NOMO-1 treated with DMSO at 0.1 percent for 48 hours (cell line): ENCODE measurements around the gene THSD4.
"Not testable (repeated sequence)": the region's sequence is repeated elsewhere in the genome, so short reads cannot be mapped to it uniquely, and the experiment has no call there.

Experiments used
- DNase-seq: peaks from one replicate; lab custom pipeline; 2025; ENCODE audit not compliant: unreplicated experiment; lab: John Stamatoyannopoulos, UW

THSD4 gene

DNA sequence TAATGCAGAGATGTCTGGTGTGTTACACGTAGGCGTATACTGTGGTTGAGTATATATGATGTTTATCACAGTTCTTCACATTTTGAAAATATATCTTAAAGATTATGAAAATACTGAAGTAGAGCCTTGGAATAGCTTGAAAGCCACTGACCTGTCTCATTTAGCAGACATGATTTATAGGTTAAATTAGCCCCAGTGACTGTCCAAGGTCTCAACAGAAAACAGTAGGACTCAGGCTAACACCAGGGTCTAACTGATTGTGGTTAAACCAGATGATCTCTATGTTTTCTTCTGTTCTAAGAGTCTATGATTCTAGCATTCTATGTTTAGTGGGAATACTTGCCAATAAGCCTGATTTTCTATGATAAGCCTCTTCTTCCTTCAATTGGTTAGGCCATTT is 528.6 kb downstream of the THSD4 start:
- no peak for DNase-seq

DNA sequence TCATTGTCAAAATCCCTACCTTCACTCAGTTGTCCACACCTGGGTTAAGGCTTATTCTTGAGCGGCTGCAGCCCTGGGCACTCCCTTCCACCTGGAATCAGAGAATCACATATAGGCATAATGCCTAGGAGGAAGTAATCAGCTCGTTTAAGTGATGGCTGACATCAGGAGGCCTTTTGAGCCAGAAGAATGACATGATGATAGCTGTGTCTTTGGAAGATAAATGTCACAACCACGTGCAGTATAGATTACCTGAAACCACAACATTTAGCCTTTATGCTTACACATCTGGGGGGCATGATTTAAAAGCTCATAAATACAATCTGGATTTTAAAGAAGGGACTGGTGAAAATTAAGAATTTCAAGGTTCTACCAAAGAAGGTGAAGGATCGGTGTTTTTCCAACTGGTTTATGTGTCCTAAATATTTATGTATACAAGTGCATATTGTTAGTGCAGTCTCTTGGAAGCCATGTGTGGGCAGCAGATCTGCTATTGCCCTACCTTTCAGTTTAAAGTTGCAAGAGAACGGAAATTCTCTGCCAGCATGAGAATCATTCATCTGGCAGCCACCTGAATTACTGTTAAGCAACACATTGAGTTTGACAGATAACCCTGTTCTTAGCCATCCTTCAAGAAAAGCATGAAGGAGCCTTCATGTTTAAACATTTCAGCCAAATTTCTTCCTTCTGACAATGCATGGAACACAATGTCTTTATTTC is 531.7 kb downstream of the THSD4 start:
- DNase-seq = no peak

DNA sequence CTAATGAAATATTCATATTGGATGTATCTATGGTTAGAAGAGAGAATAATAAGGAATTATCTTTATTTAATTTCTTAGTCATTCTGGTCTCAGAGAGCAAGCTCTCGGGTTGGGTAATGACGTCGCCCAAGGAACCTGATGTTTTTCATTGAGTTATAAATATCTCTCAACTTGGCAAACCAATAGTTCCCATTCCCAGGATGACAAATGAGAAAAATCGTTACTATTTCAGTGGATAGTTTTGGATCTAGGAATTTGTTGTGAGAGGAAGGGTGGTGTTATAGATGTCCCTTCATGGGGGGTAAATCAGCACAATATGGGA is 532.2 kb downstream of the THSD4 start:
- no peak for DNase-seq

DNA sequence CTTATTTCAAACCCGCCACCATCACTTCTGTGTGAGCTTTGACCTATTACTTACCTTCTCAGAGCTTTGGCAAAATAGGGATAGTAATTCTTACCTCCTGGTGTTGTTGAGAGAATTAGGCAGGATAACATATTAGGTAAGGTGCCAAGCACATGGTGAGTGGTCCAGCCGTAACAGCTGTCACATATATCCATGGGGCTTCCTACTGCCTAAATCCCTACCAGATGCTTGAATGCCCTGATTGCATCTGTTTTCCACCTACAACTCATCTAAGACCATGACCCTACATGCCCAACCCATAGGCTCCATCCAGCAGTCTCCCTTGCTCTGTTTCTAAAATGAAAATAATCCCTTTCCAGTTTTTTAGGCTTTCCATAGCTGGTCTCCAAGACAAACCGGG is 532.8 kb downstream of the THSD4 start:
- no peak for DNase-seq

DNA sequence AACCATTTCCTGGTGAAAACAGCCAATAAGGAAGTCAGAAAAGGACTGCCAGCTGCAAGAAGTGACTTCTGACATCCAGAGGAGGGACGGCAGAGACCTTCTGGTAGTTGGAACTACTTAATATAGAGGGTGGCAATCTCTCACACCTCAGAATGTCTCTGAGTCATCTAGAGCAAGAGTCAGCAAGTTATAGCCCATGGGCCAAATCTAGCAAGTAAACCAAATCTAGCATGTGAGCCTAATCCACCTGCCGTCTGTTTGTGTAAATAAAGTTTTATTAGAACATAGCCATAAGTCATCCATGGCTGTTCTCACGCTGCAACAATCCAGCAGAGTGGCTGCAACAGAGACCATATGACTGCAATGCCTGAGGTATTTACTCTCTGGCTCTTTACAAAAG is 534.6 kb downstream of the THSD4 start:
- no peak for DNase-seq

DNA sequence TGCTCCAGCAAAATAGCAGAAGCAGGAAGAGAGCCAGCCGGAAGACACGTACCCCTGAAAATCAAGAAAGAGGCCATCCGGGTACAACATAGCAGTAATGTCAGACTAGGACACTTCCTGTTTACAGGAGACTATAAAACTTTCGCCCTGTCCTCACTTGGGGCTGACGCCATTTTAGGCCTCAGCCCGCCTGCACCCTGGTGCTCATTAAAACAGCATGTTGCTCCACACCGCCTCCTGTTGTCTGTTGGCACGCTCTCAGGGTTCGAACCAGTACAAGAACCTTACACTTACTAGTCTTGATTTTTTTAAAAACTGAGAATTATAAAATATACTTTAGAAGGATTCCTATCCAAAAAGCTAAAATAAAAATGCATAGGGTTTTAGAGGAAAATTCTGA is 535.3 kb downstream of the THSD4 start:
- no peak for DNase-seq

DNA sequence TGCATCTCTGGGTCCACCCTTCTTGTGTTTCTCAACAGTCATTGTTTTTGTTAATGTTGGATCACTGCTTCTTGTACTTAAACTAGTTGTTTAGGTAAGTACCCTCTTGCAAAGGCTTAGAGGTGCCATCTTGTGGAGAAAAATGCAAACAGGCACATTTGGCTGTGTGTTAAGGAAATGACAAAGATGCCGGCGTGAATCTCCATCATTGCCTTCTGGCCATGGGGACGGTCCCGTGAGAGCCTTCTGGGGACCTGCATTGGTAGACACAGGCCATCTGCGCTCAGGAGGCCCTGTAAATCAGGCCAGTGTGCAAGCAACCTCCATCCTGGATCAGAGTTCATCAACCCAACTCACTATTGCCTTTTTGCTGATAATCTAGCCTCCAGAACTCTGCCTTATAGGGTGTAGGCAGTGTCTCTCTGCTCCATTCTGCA is 536.5 kb downstream of the THSD4 start:
- DNase-seq = no peak

DNA sequence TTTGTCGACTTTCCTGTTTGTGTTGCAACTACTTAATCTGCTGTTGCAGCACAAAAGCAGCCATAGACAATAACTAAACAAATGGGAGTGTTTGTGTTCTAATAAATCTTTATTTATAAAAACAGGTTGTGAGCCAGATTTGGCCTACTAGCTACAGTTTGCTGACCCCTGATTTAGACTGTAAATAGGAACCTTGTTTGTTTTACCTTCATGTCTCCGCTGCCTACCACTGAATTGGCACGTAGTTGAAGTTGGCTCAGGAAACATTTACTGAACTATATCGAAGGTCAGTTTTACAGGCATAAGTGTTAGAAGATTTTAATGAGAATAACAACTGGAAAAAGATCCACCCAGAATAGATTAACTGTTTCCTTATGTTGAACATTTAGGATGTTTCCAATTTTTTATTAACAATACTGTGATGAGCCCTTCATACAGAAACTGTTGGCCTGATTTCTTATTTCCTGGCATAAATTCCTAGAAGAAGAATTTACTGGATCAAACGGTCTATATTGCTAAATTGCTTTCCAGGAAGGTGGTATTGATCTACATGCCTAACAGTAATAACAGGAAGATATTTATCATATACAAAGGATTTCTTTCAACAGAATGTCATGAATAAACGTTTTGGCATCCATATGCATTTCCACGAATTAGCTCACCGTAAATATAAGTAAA is 538.9 kb downstream of the THSD4 start:
- no peak for DNase-seq

DNA sequence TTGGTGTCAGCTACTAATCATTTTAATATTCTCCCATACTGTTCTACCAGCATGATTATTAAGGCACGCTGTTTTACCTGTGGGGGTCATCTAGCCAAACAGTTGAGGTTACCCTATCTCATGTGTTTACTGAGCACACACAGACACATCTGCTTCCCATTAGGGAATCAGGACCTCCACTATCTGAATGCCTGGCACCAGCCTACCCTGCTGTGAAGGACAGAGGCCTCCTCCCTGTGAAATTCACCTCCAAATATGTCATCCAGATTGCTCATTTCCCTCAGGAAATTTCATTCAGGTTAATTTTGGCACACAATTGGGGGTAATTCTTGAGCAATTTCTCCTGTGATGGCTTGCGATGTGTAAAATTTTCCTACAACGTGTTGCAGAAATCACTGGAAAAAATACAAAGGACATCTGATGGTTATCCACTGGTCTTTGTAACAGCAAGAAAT is 539.5 kb downstream of the THSD4 start:
- no peak for DNase-seq

DNA sequence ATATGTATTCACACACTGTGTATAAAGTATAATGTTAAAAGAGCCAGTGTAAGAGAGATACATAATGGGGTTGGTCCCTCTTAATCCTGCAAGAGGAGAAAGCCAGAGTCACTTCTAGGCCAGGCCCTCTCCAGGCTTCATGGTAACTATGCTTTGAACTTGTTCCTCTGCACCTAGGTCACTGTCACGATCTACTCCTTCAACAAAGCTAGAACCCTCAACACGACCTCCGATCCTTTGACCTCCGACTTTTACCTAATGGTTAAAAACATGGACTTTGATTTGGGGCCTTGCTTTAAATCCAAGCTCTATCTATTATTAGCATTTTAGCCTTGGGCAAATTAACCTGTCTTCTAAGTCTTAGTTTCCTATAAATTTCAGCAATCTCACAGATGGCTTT is 541.2 kb downstream of the THSD4 start:
- no peak for DNase-seq

DNA sequence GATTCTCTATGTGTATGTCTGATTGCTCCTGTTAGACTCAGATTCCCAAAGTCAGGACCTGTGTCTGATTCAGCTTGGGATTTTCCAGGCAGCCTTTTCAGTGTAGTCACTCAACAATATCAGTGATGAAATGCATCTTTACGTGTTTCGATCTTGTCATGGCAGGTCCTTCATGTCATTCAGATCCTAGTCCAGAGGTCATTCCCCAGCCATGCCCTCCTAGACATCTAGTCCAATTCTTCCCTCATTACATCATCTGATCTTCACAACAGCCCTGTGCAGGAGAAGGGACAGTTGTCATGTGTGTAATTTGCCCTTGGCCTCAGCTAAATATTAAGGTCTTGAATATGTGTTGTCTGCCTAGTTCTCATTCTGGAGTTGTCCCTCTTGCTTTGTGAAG is 541.9 kb downstream of the THSD4 start:
- no peak for DNase-seq

DNA sequence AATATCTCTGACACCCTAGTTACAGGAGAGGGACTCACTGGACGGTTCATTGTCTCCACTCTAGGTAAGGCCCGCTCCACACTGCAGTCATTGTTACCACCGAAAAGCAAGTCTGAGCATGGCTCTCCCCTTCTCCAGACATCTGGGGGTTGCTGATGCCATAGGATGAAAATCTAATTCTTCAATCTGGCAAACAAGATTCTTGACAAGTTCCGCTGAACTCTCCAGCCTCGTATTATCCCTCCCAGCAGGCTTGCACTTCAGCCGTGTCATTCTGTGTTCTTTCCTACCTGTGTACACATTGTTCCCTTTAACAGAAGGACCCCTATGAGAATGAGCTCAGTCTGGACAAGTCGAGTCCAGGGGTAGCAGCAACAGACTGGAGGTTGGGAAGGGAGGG is 542.8 kb downstream of the THSD4 start:
- no peak for DNase-seq

DNA sequence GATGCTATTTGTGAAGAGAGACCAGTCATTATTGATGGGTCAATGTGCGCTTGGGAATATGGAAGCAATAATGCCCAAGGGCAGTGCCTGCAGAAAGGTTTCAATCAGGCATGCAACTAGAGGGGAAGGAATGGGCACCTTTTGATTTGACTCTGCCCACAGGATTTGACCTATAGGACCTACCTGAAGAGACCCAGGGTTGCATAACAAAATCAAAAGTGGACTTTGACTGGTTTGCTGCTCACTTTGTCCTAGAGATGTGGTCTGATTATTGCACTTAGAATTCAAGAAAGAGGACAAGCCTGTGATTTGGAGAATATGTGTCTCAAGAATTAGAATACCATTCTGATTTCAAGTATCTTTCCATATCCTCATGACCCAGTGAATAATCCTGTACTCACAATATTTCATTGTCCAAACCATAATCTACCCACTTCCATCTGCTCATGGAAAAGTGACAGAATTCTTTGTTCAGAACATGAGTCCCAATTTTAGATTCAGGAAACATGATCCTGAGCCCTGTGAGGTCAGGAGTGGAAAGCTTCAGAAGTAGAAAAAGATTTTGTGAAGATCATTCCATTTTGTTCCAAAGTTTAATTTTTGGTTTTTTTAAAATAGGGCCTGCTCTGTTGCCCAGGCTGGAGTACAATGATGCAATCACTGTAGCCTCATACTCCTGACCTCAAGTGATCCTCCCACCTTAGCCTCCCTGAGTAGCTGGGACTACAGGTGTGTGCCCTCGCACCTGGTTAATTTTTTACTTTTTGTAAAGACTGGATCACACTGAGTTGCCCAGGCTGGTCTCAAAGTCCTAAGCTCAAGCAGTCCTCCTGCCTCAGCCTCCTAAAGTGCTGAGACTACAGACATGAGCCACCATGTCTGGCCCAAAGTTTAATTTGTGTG is 543.8 kb downstream of the THSD4 start:
- DNase-seq = no peak

DNA sequence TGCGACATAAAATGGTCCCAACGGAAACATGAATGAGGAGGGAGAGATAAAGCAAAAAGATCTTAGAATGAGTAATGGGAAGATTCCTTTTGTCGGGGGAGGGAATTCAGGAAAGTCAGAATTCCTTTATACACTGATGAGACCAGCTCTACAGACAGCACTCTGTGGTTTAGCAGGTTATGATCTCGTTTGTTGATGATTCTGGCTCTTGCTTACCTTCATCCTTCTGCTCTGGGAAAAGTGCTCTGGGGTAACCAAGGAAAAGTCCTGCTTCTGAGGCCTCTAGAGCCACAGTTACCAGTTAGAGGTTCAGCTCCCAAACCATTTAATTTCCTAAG is 544.4 kb downstream of the THSD4 start:
- no peak for DNase-seq

DNA sequence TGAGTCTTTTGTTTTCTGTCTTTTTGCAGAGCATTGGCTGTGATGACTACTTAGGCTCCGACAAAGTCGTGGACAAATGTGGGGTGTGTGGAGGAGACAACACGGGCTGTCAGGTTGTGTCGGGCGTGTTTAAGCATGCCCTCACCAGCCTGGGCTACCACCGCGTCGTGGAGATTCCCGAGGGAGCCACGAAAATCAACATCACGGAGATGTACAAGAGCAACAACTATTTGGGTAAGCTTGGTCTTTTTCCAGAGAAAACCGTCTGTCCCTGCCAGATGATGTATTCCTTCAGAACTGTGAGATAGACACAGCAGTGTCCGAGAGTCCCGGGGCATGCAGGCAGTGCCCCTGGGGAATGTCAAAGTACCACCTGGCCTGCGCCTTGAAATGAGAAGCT is 545.2 kb downstream of the THSD4 start:
- no peak for DNase-seq

DNA sequence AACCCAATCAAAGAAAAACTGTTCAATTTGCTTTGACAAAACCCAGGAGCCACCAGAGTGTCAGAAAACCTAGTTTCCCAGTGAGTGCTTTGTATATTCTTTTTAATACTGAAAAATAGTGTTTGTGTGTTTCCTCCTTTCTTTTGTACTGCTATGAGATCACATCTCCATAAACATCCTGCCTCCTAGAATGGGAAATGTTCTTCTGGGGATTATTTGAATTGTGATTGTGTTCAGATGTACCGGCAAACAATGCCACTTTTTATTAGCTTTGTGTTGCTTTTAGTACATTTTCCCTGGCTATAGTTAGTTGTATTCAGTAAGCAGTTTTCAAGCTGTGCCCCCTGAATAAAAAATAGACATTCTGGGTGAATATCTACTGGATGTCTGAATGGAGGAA is 547.0 kb downstream of the THSD4 start:
- DNase-seq = no peak

DNA sequence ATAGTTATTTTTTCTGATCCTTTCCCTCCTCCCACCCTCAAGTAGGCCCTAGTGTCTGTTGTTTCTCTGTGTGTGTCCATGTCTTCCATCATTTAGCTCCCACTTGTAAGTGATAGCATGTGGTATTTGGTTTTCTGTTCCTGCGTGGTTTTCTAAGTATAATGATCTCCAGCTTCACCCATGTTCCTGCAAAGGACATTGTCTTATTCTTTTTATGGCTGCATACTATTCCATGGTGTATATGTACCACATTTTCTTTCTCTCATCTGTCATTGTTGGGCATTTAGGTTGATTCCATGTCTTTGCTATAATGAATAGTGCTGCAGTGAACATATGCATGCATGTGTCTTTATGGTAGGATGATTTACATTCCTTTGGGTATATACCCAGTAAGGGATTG is 549.4 kb downstream of the THSD4 start:
- DNase-seq = no peak

DNA sequence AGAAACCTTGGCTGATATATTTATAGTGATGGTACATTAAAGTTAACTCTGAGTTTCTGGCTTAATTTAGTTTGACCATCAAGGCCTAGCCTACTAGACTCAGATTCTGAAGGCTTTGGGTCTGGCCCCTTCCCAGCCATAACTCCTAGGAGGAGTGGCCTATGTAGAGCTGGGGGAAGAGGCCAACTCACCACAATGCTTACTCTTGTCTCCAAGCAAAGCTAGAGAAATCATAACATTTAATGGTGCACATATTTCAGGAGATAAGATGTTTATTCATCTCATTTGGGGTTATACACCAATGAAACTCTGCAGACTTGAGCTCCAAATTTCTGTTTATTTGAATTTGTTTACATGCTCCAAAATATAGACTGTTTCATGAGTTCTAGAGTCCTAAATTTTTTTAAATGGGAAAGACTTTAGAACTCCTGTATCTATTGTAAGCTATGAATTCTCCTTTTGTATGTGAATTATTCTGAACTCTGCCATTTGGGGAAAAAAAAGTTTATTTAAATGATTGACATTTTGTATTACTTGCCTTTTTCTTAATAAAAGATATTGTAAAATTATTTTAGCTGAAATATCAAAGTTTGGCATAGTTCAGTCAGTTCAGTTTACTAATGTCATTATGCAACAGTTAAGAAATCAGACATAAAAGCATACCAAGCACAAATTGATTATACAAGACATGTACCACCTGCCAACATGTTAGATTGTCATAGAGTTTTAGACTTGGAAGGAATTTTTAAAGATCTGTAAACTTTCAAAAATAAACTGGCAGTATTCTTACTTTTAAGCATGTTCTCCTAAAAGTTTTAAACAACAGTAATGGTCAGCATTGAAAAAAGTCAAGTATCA is 551.7 kb downstream of the THSD4 start:
- no peak for DNase-seq

DNA sequence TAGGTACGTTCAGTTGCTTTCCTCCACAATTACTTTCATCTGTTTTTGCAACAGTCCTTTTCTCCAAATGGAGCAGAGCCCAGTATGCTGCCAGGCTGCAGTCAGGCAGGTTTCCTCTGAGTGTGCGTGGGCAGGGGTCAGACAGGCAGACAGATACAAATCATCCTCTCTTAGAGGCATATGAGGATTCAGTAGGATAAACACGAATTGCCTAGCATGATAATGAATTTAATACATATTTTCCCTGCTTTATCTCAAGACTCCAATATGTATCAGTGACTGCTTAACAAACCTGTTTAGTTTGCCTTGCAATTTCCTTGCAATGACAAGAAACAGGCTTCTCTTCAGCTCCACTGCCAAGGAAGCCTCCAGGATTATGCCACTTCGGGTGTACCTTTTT is 554.4 kb downstream of the THSD4 start:
- no peak for DNase-seq

DNA sequence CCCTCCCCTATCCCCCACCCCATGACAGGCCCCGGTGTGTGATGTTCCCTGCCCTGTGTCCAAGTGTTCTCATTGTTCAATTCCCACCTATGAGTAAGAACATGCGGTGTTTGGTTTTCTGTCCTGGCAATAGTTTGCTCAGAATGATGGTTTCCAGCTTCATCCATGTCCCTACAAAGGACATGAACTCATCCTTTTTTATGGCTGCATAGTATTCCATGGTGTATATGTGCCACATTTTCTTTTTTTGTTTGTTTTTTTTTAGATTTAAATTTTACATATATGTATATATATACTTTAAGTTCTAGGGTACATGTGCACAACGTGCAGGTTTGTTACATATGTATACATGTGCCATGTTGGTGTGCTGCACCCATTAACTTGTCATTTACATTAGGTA is 555.0 kb downstream of the THSD4 start:
- not testable (repeated sequence) for DNase-seq

DNA sequence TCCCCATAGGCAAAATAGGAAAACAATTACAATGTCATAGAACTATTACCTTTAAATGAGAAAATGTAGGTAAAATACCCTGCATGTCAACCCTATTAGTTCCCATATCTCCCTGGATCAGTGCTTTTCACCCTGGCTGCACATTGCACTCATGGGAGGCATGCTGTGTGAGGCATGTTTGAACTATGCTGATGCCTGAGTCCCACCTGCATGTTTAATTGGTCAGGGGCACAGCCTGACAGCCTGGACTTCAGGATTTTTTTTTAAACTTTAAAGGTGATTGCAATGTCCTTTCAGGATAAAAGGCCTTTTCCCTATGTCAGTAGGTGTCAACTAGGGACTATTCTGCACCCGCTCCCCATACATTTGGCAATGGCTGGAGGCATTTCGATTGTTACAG is 559.1 kb downstream of the THSD4 start:
- DNase-seq = no peak
